GM18907 (cell line): ENCODE data around the gene LYPD4.
"Not testable (repeated sequence)": the region's sequence is repeated elsewhere in the genome, so short reads cannot be mapped to it uniquely, and the experiment has no call there.

Experiments used
- ATAC-seq: cut with Tn5 transposase; IDR thresholded peaks from one replicate; pipeline ENCODE4 v1.9.1; 2021; ENCODE audit warnings: mild to moderate bottlenecking, moderate library complexity; ENCODE audit not compliant: unreplicated experiment

The LYPD4 gene

GRCh38 chr19:41802770-41803169 lies 41.7 kb downstream of the LYPD4 start:
- ATAC-seq, result no peak

GRCh38 chr19:41801792-41802211 lies 42.7 kb downstream of the LYPD4 start:
- ATAC-seq, result no peak

GRCh38 chr19:41801031-41801430 lies 43.5 kb downstream of the LYPD4 start:
- ATAC-seq, result no peak

- ATAC-seq, result no peak
Observed at GRCh38 chr19:41799444-41800000, 45.0 kb downstream of the LYPD4 start.

GRCh38 chr19:41796901-41797300 lies 47.6 kb downstream of the LYPD4 start:
- ATAC-seq, result no peak

- ATAC-seq, result no peak
Observed at GRCh38 chr19:41796362-41796761, 48.1 kb downstream of the LYPD4 start, which contains the start of gene CEACAM3. TSS of gene CEACAM3 (plus strand) at chr19:41796587. CDS start at chr19:41796678, 91 bp downstream.

GRCh38 chr19:41795031-41795461 lies 49.4 kb downstream of the LYPD4 start:
- no peak for ATAC-seq

GRCh38 chr19:41793414-41793727 lies 51.1 kb downstream of the LYPD4 start:
- no peak for ATAC-seq

GRCh38 chr19:41792513-41793413 lies 51.7 kb downstream of the LYPD4 start:
- ATAC-seq, result no peak

GRCh38 chr19:41789053-41789452 lies 55.4 kb downstream of the LYPD4 start:
- ATAC-seq, result not testable (repeated sequence)

GRCh38 chr19:41788518-41788917 lies 56.0 kb downstream of the LYPD4 start:
- ATAC-seq, result not testable (repeated sequence)
